ENCODE data around the gene FLNB.
A peak's percentile ranks its signal among the peaks of the same experiment; 100 is the strongest.

The FLNB gene

DNA sequence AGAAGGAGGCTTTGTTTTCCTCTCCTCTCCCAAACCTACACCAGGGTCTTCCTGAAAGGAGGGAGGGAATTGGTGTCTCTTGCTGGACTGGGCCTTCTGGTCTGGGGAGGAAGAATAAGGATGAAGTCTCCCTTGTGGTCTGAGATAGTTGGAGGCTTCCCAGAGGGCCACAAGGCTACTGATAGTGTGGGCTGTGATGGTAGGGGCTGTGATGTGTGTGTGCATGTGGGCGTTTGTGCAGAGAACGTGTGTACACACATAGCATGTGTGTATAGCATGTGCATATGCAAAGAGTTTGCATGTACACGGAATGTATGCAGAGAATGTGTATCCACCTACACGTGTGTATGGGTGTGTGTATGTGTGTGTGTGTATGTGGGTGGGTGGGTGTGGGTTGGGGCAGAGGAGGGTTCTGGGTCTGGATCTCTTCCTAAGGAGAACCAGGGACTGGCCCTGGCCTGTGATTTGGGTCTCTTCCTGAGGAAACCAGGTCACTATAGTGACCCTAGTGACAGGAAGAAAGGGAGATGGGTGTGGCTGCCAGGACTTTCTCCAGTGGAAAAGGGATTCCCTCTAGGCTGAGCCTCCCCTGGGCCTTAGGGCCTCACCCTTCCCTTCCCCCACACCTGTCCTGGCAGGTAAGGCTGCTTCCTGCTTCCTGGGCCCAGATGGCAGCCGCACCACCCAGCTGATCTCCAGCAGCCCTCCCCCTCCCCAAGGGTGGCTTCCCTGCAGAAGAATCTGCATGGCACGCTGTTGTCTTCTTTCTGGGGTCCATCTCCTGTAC, 1.7 kb downstream of the FLNB start:
- peak; percentile 42 for DNase-seq

GRCh38 chr3:58010562-58010961, 2.3 kb downstream of the FLNB start:
- DNase-seq, result no peak

DNA sequence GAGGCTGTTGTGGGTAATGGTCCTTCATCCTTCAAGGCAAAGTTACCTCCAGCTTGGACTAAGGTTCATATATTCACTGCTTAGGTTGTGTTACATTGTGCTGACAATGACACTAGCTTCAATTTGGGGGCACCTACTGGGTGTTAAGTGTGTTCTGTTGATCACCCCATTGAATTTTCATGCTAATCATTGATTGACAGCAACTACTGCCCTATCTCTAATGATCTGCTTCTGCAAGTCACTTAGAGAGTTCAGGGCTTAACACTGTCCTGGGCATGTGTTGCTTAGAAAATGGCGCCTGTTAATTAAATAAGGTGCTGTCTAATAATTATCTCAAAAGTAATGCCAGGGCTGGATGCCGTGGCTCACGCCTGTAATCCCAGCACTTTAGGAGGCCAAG, 3.4 kb downstream of the FLNB start:
- no peak for DNase-seq

DNA sequence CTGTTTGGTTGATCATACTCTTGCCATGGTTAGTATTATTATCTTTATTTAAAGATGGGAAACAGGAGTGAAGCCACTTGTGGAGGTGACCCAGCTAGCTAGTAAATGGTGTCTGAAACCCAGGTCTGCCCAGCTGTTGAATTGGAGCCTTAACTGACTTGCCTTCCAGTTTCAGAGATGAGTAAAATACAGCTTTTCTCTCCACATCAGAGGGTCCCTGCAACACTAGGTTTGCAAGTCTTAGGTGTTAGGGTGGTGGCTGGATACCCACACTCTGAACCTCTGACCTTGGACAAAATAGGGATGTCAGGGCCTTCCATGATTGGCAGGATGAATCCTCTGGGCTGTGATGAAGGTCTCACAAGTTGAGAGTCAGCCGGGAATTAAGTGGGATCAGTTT, 4.1 kb downstream of the FLNB start:
- no peak for DNase-seq

- DNase-seq, result no peak
Observed at GRCh38 chr3:58013099-58013498, 4.9 kb downstream of the FLNB start.

DNA sequence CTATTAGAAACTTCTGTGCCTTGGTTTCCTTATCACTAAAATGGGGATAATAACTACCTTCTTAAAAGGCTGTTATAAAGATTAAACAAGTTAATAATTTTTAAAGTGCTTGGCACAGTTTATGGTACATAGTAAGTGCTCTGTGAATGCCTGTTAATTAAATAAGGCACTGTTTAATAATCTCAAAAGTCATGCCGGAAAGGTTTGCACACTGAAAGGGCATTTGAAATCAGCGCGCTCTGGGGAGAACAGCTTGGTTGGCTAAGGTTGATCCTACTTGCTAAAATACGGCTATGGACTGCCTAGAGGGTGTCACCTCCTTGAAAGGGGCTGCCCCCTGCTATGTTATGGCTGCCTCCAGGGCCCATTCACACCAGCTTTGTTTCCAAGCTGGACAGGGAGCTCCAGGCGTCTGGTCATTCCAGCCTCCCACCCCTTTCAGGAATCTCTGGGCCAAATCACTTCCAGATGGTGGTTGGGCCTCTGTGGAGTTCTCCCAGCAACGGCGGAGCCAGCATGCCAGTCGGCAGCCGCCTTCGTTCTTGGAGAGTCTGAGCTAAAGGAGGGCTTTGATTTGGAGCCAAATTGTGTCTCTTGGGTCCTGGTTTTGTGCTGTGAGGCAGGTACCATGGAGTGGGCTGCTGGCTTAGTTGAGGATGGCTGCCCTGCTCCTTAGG, 5.9 kb downstream of the FLNB start:
- no peak for DNase-seq

DNA sequence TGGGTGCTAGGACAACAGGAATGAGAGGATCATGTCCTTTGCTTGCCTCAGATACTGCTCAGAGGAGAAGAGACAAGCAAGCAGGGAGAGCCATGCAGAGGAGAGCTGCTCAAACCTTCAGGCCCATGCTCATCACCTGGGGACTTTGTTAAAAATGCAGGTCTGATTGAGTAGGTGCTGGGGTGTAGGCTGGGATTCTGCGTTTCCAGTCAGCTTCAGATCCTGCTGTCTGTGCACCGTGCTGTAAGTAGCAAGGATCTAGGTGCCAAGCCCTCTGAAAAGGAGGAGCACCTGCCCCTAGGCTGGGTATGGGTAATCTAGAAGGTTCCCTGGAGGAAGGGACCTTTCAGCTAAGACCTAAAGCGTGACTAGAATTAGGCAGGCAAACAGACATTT, 7.3 kb downstream of the FLNB start:
- no peak for DNase-seq

- no peak for DNase-seq
Observed at GRCh38 chr3:58016710-58017109, 8.5 kb downstream of the FLNB start.

GRCh38 chr3:58018892-58019742, 10.9 kb downstream of the FLNB start:
- DNase-seq, result no peak

DNA sequence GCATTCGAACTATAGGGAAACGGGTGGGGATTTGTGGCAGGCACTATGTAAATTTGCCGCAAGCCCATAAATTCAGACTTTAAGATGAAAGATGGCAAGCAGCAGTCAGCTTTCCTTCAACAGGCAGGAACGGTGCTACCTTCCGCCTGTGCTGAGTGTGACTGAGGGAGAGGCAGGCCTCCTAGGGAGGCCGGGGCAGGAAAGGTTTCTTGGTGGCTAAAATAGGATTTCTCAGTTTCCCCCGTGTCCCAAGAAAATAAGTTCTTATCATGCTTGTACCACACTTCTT, 12.5 kb downstream of the FLNB start:
- no peak for DNase-seq

DNA sequence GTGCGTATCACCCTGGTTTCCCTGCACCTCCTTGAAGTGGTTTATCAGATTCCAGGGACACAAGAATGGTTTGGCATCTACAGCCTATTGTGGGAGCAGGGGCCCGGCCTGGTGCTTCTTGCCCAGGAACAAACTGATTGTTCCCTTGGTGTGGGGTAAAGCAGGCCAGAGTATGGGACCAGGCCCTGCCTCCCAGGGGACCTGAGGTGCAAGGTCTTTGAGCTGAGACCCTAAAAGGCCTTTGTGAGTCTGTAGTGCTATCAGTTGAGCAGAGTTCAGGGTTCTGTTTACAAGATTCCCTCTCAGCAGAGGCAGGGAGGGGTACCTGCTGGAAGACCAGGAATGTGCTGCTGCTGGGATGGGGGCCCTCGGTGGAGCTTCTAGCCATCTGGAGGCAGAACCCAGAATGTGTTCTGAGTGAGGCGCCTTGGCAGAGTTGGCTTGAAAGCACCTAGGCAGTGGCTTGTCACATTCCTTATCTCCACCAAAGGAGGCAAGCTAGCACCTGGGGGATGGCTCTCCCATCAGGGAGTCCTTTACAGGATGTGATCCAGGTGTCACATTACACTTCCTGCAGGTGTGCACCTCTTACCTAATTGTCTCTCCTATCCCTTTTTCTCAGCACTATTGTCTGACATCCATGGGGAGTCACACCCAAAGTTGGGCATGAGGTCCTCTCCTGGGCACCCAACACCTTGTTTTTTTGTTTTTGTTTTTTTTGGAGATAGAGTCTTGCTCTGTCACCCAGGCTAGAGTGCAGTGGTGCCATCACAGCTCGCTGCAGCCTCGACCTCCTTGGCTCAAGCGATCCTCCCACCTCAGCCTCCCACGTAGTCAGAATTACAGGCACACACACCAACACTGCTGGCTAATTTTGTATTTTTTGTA, 13.1 kb downstream of the FLNB start:
- DNase-seq, result peak; percentile 63

DNA sequence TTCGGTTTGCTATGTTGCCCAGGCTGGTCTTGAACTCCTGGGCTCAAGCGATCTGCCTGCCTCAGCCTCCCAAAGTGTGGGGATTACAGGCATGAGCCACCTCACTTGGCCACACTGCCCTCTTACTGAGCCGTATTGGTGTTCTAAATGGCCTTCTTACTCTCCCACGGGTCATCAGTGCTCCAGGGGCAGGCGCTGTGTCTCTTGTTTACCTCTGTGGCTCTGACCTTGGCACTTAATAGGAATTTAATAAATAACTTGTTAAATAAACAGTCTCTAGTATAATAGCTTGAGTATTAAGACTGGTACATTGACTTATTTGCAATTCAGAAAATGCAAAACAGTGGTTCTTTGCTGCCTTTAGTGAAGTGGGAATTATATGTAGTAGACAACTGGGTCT, 13.7 kb downstream of the FLNB start:
- DNase-seq, result no peak

DNA sequence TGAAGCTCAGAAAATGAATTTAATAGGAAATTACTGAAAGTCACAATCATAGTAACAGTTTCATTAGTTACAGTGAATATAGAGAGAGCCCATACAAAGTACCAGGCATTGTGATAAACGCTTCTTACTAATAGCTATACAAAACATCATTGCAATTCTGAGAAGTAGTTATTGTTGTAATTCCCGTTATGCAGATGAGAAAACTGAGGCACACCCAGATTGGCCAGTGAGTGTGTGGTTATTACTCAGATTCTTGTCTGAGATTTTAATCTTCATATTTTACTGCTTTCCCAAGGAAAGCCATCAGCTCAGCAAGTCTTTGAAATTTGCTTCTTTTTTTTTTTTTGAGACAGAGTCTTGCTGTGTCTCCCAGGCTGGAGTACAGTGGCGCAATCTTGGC, 14.3 kb downstream of the FLNB start:
- DNase-seq, result no peak

DNA sequence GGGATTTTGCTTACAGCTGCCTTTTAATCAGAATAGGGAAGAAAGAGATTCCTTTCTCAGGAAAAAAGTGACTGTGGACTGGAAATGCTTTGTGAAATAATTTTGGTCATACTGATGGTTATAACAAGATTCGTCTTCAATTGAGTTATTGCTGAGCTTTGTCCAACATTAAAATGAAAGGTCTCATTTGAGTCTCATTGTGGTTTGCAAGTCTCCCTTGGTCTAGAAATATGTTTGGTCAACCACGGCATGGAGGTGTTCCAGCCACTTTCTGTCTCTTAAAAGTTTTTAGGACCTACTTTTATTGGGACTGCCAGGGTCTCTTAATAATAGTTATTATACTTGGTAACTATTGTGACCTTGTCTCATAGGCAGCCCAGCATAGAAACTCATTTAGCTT, 15.3 kb downstream of the FLNB start:
- no peak for DNase-seq

DNA sequence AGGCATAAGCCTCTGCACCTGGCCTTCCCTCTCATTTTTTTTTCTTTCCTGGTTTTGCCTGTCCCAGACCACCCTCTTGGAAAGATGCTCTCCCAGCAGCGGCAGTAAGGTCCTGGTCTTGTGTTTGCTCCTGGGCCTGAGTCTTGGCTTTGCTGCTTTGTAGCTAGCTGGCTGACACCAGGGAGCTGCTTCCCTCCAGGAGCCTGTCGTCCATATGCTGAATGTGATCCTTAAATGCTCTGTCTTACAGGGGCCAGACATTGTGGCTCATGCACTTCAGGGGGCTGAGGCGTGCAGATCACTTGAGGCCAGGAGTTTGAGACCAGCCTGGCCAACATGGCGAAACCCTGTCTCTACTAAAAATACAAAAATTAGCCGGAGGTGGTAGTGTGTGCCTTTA, 17.2 kb downstream of the FLNB start:
- DNase-seq, result no peak

GRCh38 chr3:58025837-58026569, 17.8 kb downstream of the FLNB start:
- peak; percentile 68 for DNase-seq

DNA sequence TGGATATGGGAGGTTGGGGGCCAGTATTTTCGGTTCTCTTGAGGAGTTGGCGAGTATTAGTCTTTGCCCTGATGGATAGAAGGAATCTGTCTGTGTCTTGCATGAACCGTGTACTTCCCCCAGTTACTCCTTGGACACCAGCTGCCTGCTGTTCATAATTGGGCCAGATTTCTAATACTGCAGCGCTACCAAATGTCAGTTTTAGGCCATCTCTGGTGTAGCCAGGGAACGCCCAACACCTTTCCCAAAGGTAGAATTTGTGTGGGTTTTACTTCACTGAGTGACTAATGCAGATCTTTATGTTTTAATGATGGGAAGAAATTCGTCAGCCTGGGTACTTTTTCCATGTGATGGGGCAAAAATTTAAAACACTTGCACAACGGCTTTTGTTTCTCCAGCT, 18.4 kb downstream of the FLNB start:
- no peak for DNase-seq

DNA sequence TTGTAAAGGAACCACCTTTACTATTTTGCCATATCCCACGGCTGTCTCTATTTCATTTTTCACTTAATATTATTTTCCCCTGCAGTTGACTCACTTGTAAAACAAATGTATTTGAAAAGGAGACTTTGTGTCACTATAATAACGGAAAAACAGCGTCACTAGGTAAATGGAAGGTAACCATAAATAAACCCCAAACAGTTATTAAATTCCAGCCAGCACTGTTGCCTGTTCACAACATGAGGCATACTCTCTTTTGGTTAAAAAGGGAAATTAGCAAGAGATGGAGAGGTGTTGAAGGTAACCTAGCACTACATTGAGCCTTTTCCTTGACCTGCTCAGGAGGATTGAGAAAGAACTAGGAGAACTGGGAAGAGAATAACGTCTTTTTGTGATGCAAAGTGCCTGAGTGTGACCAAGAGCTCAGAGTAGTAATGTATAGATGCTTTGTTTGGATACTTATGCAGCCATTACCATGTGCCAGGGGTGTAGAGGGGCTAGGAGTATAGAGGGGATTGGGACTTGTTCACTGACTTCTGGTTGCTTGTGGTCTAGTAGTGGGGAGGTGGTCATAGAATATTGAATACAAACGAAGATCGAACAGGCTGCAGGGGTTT, 19.6 kb downstream of the FLNB start:
- DNase-seq, result no peak

DNA sequence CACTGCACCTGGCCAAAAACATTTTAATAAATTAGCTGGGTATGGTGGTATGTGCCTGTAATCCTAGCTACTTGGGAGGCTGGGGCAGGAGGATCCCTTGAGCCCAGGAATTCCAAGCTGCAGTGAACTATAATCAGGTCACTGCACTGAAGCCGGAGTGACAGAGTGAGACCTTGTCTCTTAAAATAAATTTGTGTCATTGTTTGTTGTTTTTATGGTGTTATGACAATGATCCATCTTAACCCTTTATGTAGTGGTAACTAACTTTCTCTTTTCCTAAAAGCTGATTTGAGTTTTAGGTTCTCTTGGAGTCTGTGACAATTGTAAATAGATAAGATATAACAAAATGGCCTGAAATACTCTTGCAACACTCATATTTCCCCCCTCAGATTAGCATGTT, 20.7 kb downstream of the FLNB start:
- no peak for DNase-seq

GRCh38 chr3:58029842-58030584, 21.8 kb downstream of the FLNB start:
- DNase-seq, result no peak

- DNase-seq, result no peak
Observed at GRCh38 chr3:58032186-58032585, 24.0 kb downstream of the FLNB start.
